Nephron (organoid): Measurements from ENCODE around the gene SLC34A1.

Experiments
- H3K27ac Mint-ChIP-seq, 3 experiments: 2 replicates each; pipeline ENCODE4 v1.8.0; 2020; ENCODE audit warnings: mixed read lengths in 3 of 3, mild to moderate bottlenecking in 2 of 3, moderate library complexity in 1 of 3
- H3K27me3 Mint-ChIP-seq: 2 replicates; pipeline ENCODE4 v1.8.0; 2021; ENCODE audit warnings: low read depth, mild to moderate bottlenecking, moderate library complexity, mixed read lengths
- H3K36me3 Mint-ChIP-seq: 2 replicates; pipeline ENCODE4 v1.8.0; 2020; ENCODE audit warnings: low read depth, mixed read lengths
- H3K4me1 Mint-ChIP-seq: 2 replicates; pipeline ENCODE4 v1.8.0; 2020; ENCODE audit warnings: mixed read lengths
- H3K4me3 Mint-ChIP-seq, 3 experiments: 2 replicates each; pipeline ENCODE4 v1.8.0; 2020; ENCODE audit warnings: mild to moderate bottlenecking in 3 of 3, mixed read lengths in 3 of 3, moderate library complexity in 2 of 3
- H3K9me3 Mint-ChIP-seq: 2 replicates; pipeline ENCODE4 v1.8.0; 2020; ENCODE audit warnings: mixed read lengths
- TF ChIP-seq, protein P1 (sequence below), 3 experiments: fragments of 200-600 bp; sonication (generic); IDR thresholded peaks; one replicate each; pipeline ENCODE4 v1.5.0; 2021; ENCODE audit warnings: antibody characterized with exemption in 3 of 3; ENCODE audit not compliant: unreplicated experiment in 3 of 3

The SLC34A1 gene

DNA sequence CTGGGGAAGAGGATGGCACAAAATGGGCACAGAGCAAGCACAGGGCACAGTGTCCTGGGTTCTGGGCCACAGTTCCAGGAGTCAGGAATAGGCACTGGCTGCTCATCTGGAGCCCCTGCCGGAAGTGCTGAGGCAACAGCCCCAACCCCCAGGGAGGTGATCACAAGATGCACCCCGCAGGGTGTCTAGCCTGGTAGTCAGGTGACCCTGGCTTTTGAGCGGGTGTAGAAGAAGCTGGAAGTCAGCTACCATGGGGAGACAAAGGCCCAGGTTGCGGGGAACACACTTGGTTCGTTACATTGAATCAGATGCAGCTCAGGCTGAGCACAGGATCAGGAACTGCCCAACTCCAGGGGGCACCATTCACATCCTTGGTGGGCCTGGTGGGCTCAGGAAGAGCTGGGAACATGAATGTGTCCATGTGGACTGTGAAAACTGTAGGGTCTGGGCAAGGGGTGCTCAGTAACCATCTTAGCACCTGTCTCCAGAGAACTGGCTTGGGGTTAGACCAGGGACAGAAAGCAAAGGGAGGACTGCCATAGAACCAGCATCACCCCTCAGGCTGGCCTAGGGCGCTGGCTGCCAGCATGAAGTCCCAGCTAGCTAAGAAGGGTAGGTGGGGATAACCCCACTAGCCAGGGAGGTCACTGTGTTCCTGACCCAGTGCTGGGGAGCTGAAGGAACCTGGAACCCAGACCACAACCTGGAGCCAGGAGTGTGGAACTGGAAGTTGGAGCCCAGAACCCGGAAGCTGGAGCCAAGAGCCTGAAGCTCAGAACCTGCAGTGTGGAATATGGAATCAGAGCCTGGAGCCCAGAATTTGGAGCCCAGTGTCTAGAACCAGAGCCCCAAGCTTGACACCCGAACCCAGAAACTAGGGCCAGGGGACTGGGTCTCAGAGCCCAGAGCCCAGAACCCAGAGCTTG, 6.1 kb upstream of the SLC34A1 start:
- no peaks in the 10 kb centered on the region for H3K9me3 Mint-ChIP-seq
- peaks cover 17% of the 10 kb centered on the region for H3K4me1 Mint-ChIP-seq
- no peaks in the 10 kb centered on the region for H3K36me3 Mint-ChIP-seq
- H3K27me3 Mint-ChIP-seq = peaks cover 19% of the 10 kb centered on the region
- TF ChIP-seq, protein P1, sequence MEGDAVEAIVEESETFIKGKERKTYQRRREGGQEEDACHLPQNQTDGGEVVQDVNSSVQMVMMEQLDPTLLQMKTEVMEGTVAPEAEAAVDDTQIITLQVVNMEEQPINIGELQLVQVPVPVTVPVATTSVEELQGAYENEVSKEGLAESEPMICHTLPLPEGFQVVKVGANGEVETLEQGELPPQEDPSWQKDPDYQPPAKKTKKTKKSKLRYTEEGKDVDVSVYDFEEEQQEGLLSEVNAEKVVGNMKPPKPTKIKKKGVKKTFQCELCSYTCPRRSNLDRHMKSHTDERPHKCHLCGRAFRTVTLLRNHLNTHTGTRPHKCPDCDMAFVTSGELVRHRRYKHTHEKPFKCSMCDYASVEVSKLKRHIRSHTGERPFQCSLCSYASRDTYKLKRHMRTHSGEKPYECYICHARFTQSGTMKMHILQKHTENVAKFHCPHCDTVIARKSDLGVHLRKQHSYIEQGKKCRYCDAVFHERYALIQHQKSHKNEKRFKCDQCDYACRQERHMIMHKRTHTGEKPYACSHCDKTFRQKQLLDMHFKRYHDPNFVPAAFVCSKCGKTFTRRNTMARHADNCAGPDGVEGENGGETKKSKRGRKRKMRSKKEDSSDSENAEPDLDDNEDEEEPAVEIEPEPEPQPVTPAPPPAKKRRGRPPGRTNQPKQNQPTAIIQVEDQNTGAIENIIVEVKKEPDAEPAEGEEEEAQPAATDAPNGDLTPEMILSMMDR (IDR thresholded peaks at IDR 0.05; ENCODE audit: unreplicated experiment in 3 of 3) = no peak
- peak overlapping the region in 1 of 3 experiments; percentile 98 for H3K27ac Mint-ChIP-seq
- no peak overlapping the region for H3K4me3 Mint-ChIP-seq

DNA sequence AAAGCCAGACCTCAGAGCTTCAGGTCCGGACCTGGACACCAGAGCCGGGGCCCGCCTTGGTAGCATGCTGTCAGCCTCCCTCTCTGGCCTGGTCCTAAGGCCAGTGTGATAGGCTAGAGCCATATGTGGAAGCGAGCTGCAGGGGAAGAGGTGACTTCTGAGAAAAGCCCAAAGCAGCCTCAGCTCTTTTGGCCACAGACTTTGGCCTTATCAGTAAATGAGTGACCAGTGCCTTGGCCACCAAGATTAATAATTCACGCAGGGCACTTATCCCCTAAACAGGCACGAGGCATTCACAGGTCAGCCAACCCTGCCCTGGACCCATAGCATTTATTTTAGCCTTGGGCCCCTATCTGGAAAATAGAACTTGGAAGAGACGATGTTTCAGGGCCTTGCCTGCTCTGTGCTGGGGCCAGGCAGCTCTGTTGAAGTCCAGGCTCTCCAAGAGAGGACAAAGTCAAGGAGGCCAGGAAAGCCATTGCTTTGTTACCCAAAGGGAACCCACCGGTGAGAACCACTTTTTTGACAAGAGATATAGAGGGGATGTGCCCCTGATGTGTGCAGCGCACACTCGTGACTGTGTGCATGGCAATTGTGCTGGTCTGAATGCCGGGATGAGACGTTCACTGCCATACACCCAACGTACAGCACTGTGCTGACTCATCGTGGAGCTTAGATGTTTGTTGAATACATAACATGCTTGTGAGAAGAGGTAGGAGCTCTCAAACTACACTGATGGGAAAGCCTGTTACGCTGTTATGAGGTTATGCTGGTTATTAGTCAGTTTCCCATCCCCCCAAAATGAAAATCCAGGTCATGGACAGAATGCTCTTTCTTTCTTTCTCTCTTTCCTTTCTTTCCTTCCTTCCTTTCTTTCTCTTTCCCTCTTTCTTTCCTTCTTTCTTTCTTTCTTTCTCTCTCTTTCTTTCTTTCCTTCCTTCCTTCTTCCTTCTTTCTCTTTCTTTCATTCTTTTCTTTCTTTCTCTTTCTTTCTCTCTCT, 5.0 kb upstream of the SLC34A1 start:
- Mint-ChIP-seq H3K4me1 (peaks cover 17% of the 10 kb centered on the region), H3K27me3 (peaks cover 24% of the 10 kb centered on the region), H3K27ac (peak overlapping the region in 2 of 3 experiments; percentile 87 to 98), H3K9me3 (no peaks in the 10 kb centered on the region), H3K4me3 (peak overlapping the region in 1 of 3 experiments; percentile 14), H3K36me3 (no peaks in the 10 kb centered on the region)
- TF ChIP-seq, protein P1 (IDR thresholded peaks at IDR 0.05; ENCODE audit: unreplicated experiment in 3 of 3) = no peak

DNA sequence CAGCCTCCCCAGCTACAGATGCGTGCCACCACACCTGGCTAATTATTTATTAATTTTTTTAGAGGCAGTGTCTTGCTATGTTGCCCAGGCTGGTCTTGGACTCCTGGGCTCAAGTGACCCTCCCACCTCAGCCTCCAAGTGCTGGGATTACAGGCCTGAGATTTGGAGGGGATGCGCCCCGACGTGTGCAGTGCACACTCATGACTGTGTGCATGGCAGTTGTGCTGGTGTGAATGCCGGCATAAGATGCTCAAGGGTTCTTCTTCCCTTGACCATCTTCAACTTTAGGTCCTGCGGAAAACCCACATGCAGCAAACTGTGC, 3.5 kb upstream of the SLC34A1 start:
- H3K27ac Mint-ChIP-seq = peak overlapping the region; percentile 5 to 52 (median 15)
- TF ChIP-seq, protein P1 (IDR thresholded peaks at IDR 0.05; ENCODE audit: unreplicated experiment in 3 of 3) = no peak
- H3K9me3 Mint-ChIP-seq = peaks cover 2% of the 10 kb centered on the region

DNA sequence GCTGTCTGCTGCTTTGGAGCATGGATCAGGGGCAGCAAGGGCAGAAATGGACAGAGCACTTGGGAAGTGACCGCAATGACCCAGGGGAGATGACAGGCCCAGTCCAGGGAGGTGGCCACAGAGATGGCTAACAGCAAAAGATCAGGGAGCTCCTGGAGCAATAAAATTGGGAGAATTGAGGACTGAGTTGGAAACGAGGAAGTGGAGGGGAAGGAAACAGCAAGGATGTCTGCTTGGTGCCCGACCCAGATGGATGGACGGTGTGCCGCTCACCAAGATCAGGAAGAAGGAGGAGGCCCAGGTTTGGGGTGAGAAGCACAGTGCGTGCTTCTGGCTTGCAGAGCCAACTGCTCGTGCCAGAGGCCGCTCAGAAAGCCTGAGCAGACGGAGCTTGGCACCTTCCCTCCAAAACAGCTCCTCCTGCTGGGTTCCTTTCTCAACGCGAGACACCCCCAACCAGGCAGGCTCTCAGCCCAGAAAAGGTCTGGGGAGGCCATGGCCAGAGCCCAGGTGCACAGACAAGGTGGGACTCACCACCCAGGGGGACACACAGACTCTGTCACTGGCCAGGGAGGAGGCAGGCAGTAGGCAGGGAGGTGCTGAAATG, 1.7 kb upstream of the SLC34A1 start:
- H3K4me1 Mint-ChIP-seq = peaks cover 17% of the 10 kb centered on the region
- H3K27ac Mint-ChIP-seq = peak overlapping the region; percentile 33 to 85 (median 64)
- no peaks in the 10 kb centered on the region for H3K36me3 Mint-ChIP-seq
- H3K4me3 Mint-ChIP-seq = peak overlapping the region in 1 of 3 experiments; percentile 6
- H3K9me3 Mint-ChIP-seq = peaks cover 2% of the 10 kb centered on the region
- peaks cover 30% of the 10 kb centered on the region for H3K27me3 Mint-ChIP-seq
- TF ChIP-seq, protein P1 (IDR thresholded peaks at IDR 0.05; ENCODE audit: unreplicated experiment in 3 of 3) = peak in 2 of 3 experiments; percentile 13 to 23

More for the DNA sequence above, 3.5 kb upstream of the SLC34A1 start:
- peaks cover 17% of the 10 kb centered on the region for H3K4me1 Mint-ChIP-seq
- H3K36me3 Mint-ChIP-seq = no peaks in the 10 kb centered on the region
- H3K27me3 Mint-ChIP-seq = peaks cover 30% of the 10 kb centered on the region
- no peak overlapping the region for H3K4me3 Mint-ChIP-seq

DNA sequence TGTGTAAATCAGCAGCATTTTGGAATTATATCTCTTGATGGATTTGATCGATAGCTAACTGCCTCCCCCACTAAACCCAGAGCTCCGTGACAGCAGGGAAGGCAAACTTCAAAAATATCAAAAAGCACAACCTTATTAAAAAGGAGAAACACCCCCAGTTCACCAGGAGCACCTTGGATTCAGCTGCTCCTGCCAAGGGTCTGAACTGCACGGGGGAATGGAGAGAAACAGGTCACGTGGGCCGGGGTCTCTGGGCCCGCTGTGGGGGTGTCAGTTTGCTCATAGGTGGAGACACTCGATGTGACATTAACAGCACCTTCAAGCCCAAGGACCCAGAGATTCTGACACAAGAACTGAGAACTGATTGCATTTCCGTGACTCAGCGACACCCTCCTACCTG, 1.1 kb upstream of the SLC34A1 start:
- Mint-ChIP-seq H3K4me1 (peaks cover 17% of the 10 kb centered on the region), H3K27me3 (peaks cover 28% of the 10 kb centered on the region), H3K27ac (peak overlapping the region in 1 of 3 experiments; percentile 34), H3K4me3 (no peak overlapping the region), H3K9me3 (peaks cover 2% of the 10 kb centered on the region), H3K36me3 (no peaks in the 10 kb centered on the region)
- TF ChIP-seq, protein P1 (IDR thresholded peaks at IDR 0.05; ENCODE audit: unreplicated experiment in 3 of 3) = no peak
